SK-N-SH (cell line): ENCODE data around the gene DCBLD1.
A peak's percentile ranks its signal among the peaks of the same experiment; 100 is the strongest.

Source experiments
- CTCF ChIP-seq: fragments of 200-600 bp; sonication (generic); IDR thresholded peaks from 2 replicates; pipeline ENCODE4 v1.6.1; 2017; ENCODE audit warnings: antibody characterized with exemption, mild to moderate bottlenecking, moderate library complexity
- EZH2phosphoT487 ChIP-seq: fragments of 200-600 bp; sonication (generic); IDR thresholded peaks from 2 replicates; pipeline ENCODE4 v1.6.1; 2017; ENCODE audit warnings: low read depth, mixed run types, mild to moderate bottlenecking, antibody characterized with exemption, moderate library complexity, borderline replicate concordance
- GABPA ChIP-seq: IDR thresholded peaks from 2 replicates; pipeline ENCODE4 v1.4.0; 2012; ENCODE audit warnings: low read depth, mild to moderate bottlenecking
- MAX ChIP-seq: IDR thresholded peaks from 2 replicates; pipeline ENCODE4 v1.4.0; 2012; ENCODE audit warnings: low read depth
- NRF1 ChIP-seq: IDR thresholded peaks from 2 replicates; pipeline ENCODE4 v1.6.1; 2012; ENCODE audit warnings: low read depth, mild to moderate bottlenecking, low read length
- POLR2AphosphoS5 ChIP-seq: IDR thresholded peaks from 2 replicates; pipeline ENCODE4 v1.6.1; 2012; ENCODE audit warnings: low read depth, low read length
- RAD21 ChIP-seq: IDR thresholded peaks from 2 replicates; pipeline ENCODE4 v1.6.1; 2012; ENCODE audit warnings: mild to moderate bottlenecking, low read length
- REST ChIP-seq: IDR thresholded peaks from 2 replicates; pipeline ENCODE4 v1.6.1; 2012; ENCODE audit warnings: mild to moderate bottlenecking, low read depth, low read length, moderate library complexity
- RXRA ChIP-seq: IDR thresholded peaks from 2 replicates; pipeline ENCODE4 v1.4.0; 2012; ENCODE audit warnings: low read depth, mild to moderate bottlenecking, borderline replicate concordance
- USF2 ChIP-seq: fragments of 150-350 bp; IDR thresholded peaks from 2 replicates; pipeline ENCODE4 v1.6.1; 2017; ENCODE audit warnings: antibody characterized with exemption, low read length, low read depth, borderline replicate concordance
- YY1 ChIP-seq: IDR thresholded peaks from 2 replicates; pipeline ENCODE4 v1.4.0; 2012; ENCODE audit warnings: low read depth, mild to moderate bottlenecking

GRCh38 chr6:117449549-117450439 is 32.7 kb upstream of the DCBLD1 start:
- TF ChIP-seq POLR2AphosphoS5, result no peak
- TF ChIP-seq CTCF, result peak; percentile 83
- TF ChIP-seq GABPA, result no peak
- no peak for TF ChIP-seq MAX
- TF ChIP-seq RAD21, result peak; percentile 83
- no peak for TF ChIP-seq EZH2phosphoT487
- no peak for TF ChIP-seq USF2
- no peak for TF ChIP-seq YY1
- no peak for TF ChIP-seq REST
- no peak for TF ChIP-seq NRF1
- no peak for TF ChIP-seq RXRA
